ENCODE data around the gene MAGEA2B.
"Not testable (repeated sequence)": the region's sequence is repeated elsewhere in the genome, so short reads cannot be mapped to it uniquely, and the experiment has no call there.

MAGEA2B gene

GRCh38 chrX:152759544-152759943 lies 45.1 kb downstream of the MAGEA2B start:
- DNase-seq = not testable (repeated sequence)

- not testable (repeated sequence) for DNase-seq
These were observed 47.2 kb downstream of the MAGEA2B start for GRCh38 chrX:152761582-152761981.

- DNase-seq = not testable (repeated sequence)
These were observed 52.1 kb downstream of the MAGEA2B start for GRCh38 chrX:152766562-152766961.

Measured in NCI-H2081 treated with DMSO at 0.1 percent for 48 hours (cell line).